GM20431 (cell line): ENCODE results near the gene SLC30A3.
"Not testable (repeated sequence)": the region's sequence is repeated elsewhere in the genome, so short reads cannot be mapped to it uniquely, and the experiment has no call there.

ENCODE experiments used
- in situ Hi-C: fragments of 300-500 bp; cut with MseI, MboI; formaldehyde crosslinking; loops from one replicate; pipeline ENCODE4 v1.15.0; 2020; ENCODE audit warnings: low sequenced_read_pairs; ENCODE audit not compliant: unreplicated experiment

SLC30A3 gene

GRCh38 chr2:27290549-27290948 lies 27.7 kb upstream of the SLC30A3 start:
- in situ Hi-C loops = loop anchor here (25.0 kb wide), 2 partner anchors 328 to 453 kb away; partner anchors contain the start of genes DPYSL5 and MAPRE3

GRCh38 chr2:27288610-27289009 lies 25.8 kb upstream of the SLC30A3 start:
- in situ Hi-C loops = loop anchor here (10.0 to 25.0 kb wide), 3 partner anchors 194 to 451 kb away; partner anchors contain the start of genes DPYSL5 and MAPRE3

GRCh38 chr2:27285481-27285880 lies 22.6 kb upstream of the SLC30A3 start:
- in situ Hi-C loops = loop anchor here (10.0 to 25.0 kb wide), 3 partner anchors 191 to 448 kb away; partner anchors contain the start of genes DPYSL5 and MAPRE3

GRCh38 chr2:27284996-27285395 lies 22.1 kb upstream of the SLC30A3 start:
- in situ Hi-C loops = loop anchor here (10.0 to 25.0 kb wide), 3 partner anchors 190 to 448 kb away; partner anchors contain the start of genes DPYSL5 and MAPRE3

GRCh38 chr2:27282892-27283291 lies 20.0 kb upstream of the SLC30A3 start:
- in situ Hi-C loops = loop anchor here (10.0 to 25.0 kb wide), 3 partner anchors 188 to 446 kb away; partner anchors contain the start of genes DPYSL5 and MAPRE3

- in situ Hi-C loops = loop anchor here (10.0 to 25.0 kb wide), 3 partner anchors 187 to 445 kb away; partner anchors contain the start of genes DPYSL5 and MAPRE3
Measured at GRCh38 chr2:27281855-27282559, 19.2 kb upstream of the SLC30A3 start, which contains the start of gene TRIM54. Gene TRIM54 (plus strand): TSS chr2:27282429. CDS start chr2:27282732, 303 bp downstream.

GRCh38 chr2:27281442-27281841 lies 18.6 kb upstream of the SLC30A3 start:
- in situ Hi-C loops = loop anchor here (10.0 to 25.0 kb wide), 3 partner anchors 187 to 444 kb away; partner anchors contain the start of genes DPYSL5 and MAPRE3

GRCh38 chr2:27280826-27281225 lies 18.0 kb upstream of the SLC30A3 start:
- in situ Hi-C loops = loop anchor here (10.0 to 25.0 kb wide), 3 partner anchors 186 to 444 kb away; partner anchors contain the start of genes DPYSL5 and MAPRE3

- in situ Hi-C loops = loop anchor here (25.0 kb wide), 2 partner anchors 316 to 441 kb away; partner anchors contain the start of genes DPYSL5 and MAPRE3
Measured at GRCh38 chr2:27278010-27278409, 15.2 kb upstream of the SLC30A3 start.

GRCh38 chr2:27275211-27276150 lies 12.6 kb upstream of the SLC30A3 start, which contains the start of gene DNAJC5G:
Gene DNAJC5G (plus strand): TSS chr2:27275433. CDS start chr2:27276729, 1,296 bp downstream.
- in situ Hi-C loops = loop anchor here (25.0 kb wide), 2 partner anchors 313 to 438 kb away; partner anchors contain the start of genes DPYSL5 and MAPRE3

- in situ Hi-C loops = not testable (repeated sequence)
Measured at GRCh38 chr2:27272537-27273522, 10.0 kb upstream of the SLC30A3 start.

GRCh38 chr2:27271631-27272340 lies 8.9 kb upstream of the SLC30A3 start:
- in situ Hi-C loops = no loop called here

- in situ Hi-C loops = no loop called here
Measured at GRCh38 chr2:27270670-27271069, 7.8 kb upstream of the SLC30A3 start.

- in situ Hi-C loops = no loop called here
Measured at GRCh38 chr2:27270131-27270530, 7.3 kb upstream of the SLC30A3 start.

GRCh38 chr2:27268296-27268695 lies 5.4 kb upstream of the SLC30A3 start:
- in situ Hi-C loops = not testable (repeated sequence)

GRCh38 chr2:27265536-27265870 lies 2.7 kb upstream of the SLC30A3 start:
- in situ Hi-C loops = no loop called here

GRCh38 chr2:27264753-27265535 lies 2.1 kb upstream of the SLC30A3 start:
- in situ Hi-C loops = no loop called here
